Breast epithelium (tissue), 3 donors: ENCODE data around the gene OVAAL.

Experiments
- CTCF ChIP-seq, 3 donors: fragments of 450-650 bp; IDR thresholded peaks; one replicate each; pipeline ENCODE4 v1.5.1; 2016 to 2017; ENCODE audit warnings: antibody characterized with exemption in 3 of 3, mild to moderate bottlenecking in 3 of 3, moderate library complexity in 3 of 3
- POLR2A ChIP-seq: fragments of 450-650 bp; IDR thresholded peaks from one replicate; pipeline ENCODE4 v1.6.1; 2016; ENCODE audit warnings: antibody characterized with exemption, mild to moderate bottlenecking, moderate library complexity
- POLR2AphosphoS5 ChIP-seq, 3 donors: sonication (generic); formaldehyde crosslinking; IDR thresholded peaks; one replicate each; pipeline ENCODE4 v1.6.1; 2017; ENCODE audit warnings: antibody characterized with exemption in 3 of 3

- TF ChIP-seq CTCF (IDR thresholded peaks at IDR 0.05) (peak; percentile 58 to 89 (median 83)), POLR2AphosphoS5 (IDR thresholded peaks at IDR 0.05) (peak in 2 of 3 donors; percentile 30 to 41), POLR2A (no peak)
Measured at GRCh38 chr1:180515857-180516388, 42.8 kb upstream of the OVAAL start.
